ENCODE measurements around the gene CLMN.

CLMN gene

DNA sequence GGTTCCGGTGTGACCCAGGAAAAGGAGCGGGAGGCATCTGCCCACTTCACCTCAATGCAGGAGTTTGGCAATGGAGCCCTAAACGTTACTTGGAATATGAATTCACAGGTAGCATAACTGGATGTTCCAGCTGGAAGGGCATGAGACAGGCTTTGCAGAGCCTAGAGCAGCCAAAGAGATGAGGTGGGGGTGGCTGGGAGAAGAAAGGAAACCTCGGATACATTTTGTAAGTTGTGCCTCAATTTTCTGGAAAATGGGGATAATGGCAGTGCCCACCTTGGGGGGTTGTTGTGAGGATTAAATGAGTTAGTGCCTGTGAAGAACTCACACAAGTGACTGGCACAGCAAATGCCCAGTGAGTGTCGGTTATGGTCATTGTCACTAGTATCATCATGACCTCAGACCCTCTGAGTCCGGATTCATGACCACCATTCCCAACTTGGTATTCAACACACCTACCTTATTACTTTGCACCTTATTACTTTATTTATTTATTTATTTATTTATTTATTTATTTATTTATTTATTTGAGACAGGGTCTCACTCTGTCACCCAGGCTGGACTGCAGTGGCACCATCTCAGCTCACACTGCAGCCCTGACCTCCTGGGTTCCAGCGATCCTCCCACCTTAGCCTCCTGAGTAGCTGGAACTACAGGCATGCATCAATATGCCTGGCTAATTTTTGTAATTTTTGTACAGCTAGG, 56.0 kb downstream of the CLMN start:
- DNase-seq (ENCODE audit: low read depth in 2 of 2): no peak

- no peak for DNase-seq (ENCODE audit: low read depth in 2 of 2)
These were observed 57.2 kb downstream of the CLMN start for GRCh38 chr14:95262511-95262891.

DNA sequence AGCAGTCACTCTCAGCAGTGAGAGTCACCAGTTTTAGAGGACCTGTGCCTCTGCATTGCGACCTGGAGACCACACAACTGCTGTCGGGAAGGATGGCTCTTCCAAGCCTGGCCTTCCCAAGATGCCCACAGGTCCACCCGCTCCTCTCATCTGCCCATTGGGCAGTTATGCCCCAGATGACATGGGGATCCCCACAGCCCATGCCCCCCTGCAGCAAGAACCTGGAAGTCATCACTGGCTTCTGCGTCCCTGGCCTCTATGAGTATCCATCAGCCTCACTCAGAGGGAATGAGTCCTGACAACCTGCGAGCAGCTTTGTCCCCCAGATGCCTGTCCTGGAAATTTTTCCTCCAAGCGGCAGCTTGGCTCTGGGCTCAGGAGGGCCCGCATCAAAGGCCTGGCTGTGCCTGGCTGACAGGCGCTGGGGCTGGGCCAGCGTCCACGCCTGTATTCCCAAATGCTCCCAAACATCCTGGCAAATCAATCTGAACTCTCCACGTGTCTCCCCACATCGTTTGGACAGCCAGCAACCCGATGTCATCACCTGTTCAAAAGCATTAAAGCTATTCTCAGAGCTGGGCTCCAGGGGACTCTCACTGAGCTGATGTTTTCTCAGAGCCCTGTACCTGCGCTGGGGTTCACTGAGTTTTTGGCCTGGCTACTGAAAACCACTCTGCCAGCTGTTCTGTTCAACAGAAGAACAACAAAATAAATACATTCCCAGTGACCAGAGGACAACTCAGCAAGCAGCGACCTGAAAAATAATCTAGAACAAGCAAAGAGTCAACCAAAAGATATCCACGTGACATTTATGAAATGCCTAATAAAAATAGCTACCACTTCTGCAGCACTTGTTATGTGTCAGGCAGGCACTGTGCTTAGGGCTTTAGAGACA, 57.8 kb downstream of the CLMN start:
- DNase-seq (ENCODE audit: low read depth in 2 of 2): no peak

DNA sequence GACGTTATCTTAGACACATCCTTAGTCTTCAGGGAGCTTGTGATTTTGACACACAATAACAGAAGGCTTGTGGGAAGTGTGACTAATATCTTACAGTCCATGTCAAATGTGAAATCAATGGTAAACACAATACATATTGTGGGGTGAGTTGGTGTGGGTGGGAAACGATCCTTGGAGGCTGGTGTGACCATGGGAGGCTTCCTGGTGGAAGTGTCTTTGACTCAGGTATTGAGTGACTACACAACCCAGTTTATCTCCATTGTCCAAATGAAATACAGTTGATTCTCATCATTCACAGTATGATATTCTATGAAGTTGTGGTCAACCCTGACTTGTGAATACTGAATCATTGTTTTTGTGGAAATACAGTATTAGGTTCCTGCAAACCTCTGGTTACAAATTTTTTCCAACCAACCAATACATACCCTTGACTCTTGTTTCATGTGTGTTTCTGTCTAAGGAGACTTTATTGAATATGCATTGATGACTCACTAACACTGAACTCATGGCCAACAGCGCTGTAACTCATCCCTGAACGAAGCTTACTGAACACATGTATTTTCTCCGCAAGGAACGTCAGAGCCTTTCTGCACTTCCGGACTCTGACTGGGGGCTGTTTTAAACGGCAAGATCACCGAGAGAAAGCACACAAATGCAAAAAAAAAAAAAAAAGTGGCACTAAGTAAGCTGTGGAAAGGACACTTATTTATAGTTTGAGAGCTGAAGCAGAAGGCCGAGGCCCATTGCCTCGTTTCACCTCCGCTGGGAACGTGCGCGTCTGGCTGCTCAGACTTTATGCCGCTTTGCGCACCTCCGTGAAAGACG, 59.0 kb downstream of the CLMN start:
- DNase-seq (ENCODE audit: low read depth in 2 of 2): no peak

GRCh38 chr14:95258754-95259593, 60.7 kb downstream of the CLMN start:
- no peak for DNase-seq (ENCODE audit: low read depth in 2 of 2)

DNA sequence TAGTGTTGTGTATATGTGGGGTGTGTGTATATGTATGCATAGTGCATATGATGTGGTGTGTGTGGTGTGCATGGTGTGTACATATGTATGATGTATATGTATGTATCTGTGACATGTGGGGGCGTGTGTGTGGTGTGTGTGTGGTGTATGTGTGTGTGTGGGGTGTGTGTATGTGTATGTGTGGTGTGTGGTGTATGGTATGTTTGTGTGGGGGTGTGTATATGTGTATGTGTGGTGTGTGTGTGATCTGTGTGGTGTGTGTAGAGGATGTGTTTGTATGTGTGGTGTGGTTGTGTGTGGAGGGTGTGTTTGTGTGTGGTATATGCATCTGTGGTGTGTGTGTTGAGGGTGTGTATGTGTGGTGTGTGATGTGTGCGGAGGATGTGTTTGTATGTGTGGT, 61.6 kb downstream of the CLMN start:
- no peak for DNase-seq (ENCODE audit: low read depth in 2 of 2)

- DNase-seq (ENCODE audit: low read depth in 2 of 2): no peak
These were observed 62.2 kb downstream of the CLMN start for GRCh38 chr14:95257521-95257920.

GRCh38 chr14:95256776-95257060, 63.0 kb downstream of the CLMN start:
- DNase-seq (ENCODE audit: low read depth in 2 of 2): no peak

DNA sequence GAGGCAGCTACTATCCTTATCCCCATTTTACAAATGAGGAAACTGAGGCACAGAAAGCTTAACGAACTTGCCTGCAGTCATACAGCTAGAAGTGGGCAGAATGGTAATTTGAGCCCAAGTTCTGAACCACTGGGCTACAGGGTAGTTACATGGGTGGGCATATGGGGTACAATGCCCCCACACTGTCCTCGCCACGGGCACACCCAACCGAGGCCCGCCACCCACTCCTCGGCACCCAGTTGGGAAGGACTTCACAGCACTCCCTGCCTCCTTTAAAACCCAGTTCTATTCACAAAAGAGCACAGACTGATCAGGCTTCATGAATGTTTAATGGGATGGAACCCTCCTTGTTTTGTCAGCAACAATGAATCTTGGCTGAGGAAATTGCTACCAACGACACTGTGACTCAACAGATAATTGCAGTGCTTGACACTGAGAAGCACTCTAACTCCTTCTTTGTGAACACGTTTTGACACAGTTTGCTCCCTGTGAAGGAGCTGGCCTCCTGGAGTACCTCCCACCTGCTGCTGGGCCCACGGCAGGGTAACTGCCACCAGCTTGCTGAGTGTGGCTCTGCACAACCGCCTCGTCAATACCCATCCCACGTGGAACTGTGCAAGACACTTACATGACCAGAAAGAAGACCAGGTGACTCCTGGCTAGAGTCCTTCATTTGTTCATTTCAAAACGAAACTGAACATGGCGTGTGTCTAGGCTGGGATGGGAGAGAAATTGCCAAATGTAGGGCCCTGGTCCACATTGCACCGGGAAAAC, 63.5 kb downstream of the CLMN start:
- no peak for DNase-seq (ENCODE audit: low read depth in 2 of 2)

GRCh38 chr14:95255487-95255886, 64.2 kb downstream of the CLMN start:
- no peak for DNase-seq (ENCODE audit: low read depth in 2 of 2)

DNA sequence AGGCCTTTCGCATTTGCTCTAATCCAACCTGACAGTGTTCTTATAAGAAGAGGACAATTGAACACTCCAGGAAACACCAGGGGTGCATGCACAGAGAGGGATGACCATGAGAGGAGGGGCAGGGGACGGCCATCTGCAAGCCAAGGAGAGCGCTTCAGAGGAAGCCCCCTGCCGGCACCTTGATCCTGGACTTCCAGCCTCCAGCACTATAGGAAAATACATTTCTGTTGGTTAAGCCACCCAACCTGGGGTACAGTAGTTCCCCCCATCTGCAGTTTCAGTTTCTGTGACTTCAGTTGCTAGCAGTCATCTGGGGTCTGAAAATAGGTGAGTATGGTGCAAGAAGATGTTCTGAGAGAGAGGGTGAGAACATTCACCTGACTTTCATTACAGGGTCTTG, 64.7 kb downstream of the CLMN start:
- DNase-seq (ENCODE audit: low read depth in 2 of 2): no peak

DNA sequence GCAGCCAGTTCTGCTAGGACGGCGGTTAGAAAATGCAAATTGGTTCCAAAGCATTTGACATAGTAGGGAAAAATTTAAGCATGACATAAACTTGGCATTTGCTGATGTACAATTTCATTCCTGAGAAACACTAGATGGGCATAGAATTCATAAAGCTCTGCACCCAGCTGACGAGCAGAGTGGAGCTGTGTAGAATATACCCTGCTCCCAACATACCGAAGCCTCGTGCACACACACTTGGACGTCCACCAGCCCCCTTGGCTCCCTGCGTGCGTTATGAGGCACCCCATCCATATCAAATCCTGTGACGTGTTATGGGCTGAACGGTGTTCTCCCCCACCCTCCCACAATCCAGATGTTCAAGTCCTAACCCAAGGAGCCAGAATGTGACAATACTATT, 65.4 kb downstream of the CLMN start:
- no peak for DNase-seq (ENCODE audit: low read depth in 2 of 2)

DNA sequence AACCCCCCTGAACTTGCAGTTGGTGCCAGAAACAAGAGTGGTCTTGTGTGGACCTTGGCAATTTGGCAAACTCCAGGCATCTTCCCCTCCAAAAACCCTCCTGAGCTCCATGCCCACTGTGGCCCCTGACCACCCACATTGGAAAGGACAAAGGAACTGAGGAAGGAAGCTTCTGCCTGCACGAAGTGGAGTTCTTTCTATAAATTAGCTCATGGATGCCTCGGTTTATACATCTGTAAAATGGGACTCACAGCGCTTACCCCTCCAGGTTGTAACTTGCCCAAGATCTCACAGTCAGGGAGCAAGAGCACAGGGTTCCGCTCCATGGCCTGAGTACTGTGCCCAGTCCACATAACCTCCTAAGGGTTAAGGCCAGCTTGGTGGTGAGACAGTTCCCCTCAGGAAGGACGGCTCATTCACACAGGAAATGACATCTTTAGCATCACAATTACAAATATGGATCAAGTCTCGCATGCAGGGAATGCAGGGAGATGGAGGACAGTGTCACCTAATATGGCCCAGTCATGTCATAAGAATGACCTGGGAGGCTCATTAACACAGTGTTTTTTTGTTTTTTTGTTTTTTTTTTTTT, 66.6 kb downstream of the CLMN start:
- no peak for DNase-seq (ENCODE audit: low read depth in 2 of 2)

DNA sequence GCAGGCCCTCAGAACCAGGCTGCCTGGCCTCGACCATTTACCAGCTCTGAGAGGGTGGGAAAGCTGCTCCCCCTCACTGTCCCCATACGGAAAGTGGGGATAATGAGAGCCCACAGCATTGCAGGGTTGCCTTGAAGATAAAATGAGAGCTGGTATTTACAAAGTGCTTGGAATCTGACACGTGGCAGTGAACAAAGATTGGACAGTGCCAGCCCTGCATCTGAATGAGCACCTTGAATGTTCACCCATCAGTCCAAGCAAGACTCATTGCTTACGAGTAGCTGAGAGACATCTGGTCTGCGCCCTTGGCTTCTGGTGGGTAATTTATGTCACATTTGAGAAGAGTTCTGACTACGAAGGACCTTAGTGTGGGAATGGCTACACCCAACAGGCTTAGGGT, 67.5 kb downstream of the CLMN start:
- DNase-seq (ENCODE audit: low read depth in 2 of 2): no peak

- DNase-seq (ENCODE audit: low read depth in 2 of 2): no peak
These were observed 68.8 kb downstream of the CLMN start for GRCh38 chr14:95250936-95251335.

GRCh38 chr14:95250140-95250769, 69.5 kb downstream of the CLMN start:
- no peak for DNase-seq (ENCODE audit: low read depth in 2 of 2)

DNA sequence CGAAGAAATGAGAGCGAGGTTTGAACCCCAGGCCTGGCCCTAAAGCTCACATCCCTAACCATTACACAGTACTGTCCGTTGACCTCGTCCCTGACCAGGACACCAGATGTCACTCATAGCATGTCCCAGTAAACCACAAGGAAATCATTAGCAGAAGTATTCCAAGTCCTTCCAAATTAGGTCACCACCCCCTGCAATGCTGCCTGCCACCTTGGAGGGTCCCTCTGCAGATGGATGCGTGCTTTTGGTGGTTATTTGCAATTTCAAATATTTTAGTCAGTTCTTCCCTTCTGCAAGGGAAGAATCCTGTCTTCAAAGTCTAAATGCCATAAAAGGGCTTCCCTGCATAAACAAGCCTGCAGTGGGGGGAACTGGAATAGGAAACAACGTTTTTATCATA, 71.3 kb downstream of the CLMN start:
- DNase-seq (ENCODE audit: low read depth in 2 of 2): no peak

- DNase-seq (ENCODE audit: low read depth in 2 of 2): no peak
These were observed 72.8 kb downstream of the CLMN start for GRCh38 chr14:95246870-95247269.

DNA sequence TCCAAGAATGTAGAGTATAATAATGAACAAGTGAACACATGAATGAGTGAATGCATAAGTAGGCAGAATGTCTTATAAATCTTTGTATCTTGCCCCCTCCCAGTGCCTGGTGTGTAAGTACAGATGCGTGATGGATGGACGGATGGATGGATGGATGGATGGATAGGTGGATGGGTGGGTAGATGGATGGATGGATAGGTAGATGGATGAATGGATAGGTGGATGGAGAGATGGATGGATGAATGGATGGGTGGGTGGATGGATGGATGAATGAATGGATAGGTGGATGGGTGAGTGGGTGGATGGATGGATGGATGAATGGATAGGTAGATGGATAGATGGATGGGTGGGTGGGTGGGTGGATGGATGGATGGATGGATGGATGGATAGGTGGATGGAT, 74.4 kb downstream of the CLMN start:
- no peak for DNase-seq (ENCODE audit: low read depth in 2 of 2)

DNA sequence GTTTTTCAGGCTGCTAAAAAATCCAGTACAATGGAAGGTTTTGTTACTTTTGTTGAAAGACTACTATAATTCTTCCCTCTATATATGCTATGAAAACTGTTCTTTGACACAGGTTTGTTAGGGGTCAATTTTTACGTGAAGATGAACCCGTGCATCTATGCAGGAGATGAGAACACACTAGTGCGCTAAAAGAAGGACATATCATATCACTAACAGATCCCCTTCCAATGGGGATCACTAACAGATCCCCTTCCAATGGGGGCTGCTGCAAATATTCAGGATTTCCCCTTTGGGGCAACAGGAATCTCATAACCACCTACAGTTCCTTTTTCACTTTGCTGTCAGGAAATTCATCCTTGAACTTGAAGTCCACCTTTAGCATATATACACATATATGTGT, 75.1 kb downstream of the CLMN start:
- no peak for DNase-seq (ENCODE audit: low read depth in 2 of 2)
